NT2/D1 (cell line): ENCODE results near the gene RO60.

ENCODE experiments used
- DNase-seq: peaks from one replicate; pipeline ENCODE4 v3.0.0-alpha.2; 2011; ENCODE audit warnings: low read depth, low spot score
- H3K27me3 ChIP-seq: 2 replicates; pipeline ENCODE4 v1.6.0; 2011; ENCODE audit warnings: mild to moderate bottlenecking; ENCODE audit not compliant: insufficient read length, insufficient read depth
- H3K36me3 ChIP-seq: 2 replicates; pipeline ENCODE4 v1.6.1; 2011; ENCODE audit warnings: mild to moderate bottlenecking, low read length, mixed read lengths; ENCODE audit not compliant: insufficient read depth, insufficient read length
- H3K4me1 ChIP-seq: 2 replicates; pipeline ENCODE4 v1.5.1; 2011; ENCODE audit not compliant: insufficient read depth, insufficient read length
- H3K4me3 ChIP-seq: 2 replicates; pipeline ENCODE4 v1.5.1; 2011; ENCODE audit warnings: low read depth; ENCODE audit not compliant: insufficient read length
- H3K9ac ChIP-seq: 2 replicates; pipeline ENCODE4 v1.6.0; 2011; ENCODE audit warnings: low read depth; ENCODE audit not compliant: insufficient read length
- H3K9me3 ChIP-seq: 2 replicates; pipeline ENCODE4 v1.5.1; 2011; ENCODE audit warnings: mild to moderate bottlenecking, low read length; ENCODE audit not compliant: insufficient read depth
- SUZ12 ChIP-seq: IDR thresholded peaks from 2 replicates; pipeline ENCODE4 v1.6.1; 2011; ENCODE audit not compliant: insufficient read length, insufficient read depth; ENCODE audit errors: extremely low read depth
- YY1 ChIP-seq: IDR thresholded peaks from 2 replicates; pipeline ENCODE4 v1.6.1; 2011; ENCODE audit not compliant: insufficient read length, insufficient read depth
- ZNF274 ChIP-seq: IDR thresholded peaks from 2 replicates; pipeline ENCODE4 v1.6.1; 2011; ENCODE audit warnings: mild to moderate bottlenecking, low read depth, low read length

The RO60 gene

DNA sequence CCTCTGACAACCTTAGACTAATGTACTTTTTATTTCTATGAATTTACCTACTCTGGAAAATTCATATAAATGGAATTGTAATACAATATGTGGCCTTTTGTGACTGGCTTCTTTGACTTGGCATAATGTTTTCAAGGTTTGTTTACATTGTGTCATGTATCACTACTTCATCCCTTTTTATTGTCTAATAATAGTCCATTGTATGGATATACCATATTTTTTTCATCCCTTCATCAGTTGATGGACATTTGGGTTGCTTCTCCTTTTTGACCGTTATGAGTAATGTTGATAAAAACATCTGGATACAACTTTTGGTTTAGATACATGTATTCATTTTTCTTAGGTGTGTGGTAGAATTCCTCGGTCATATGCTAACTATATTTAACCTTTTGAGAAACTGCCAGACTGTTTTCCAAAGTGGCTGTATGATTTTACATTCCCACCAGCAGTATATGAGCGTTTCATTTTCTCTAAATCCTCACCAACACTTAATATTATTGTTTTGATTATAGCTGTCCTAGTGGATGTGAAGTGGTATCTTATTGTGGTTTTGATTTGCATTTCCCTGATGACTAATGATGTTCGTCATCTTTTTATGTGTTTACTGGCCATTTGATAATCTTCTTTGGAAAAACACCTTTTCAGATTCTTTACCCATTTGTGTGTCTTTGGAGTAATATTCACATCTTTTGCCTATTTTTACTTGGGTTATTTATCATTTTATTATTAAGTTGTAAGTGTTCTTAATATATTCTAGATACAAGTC is 3.5 kb downstream of the RO60 start:
- Histone ChIP-seq H3K9me3 (no peaks in the 10 kb centered on the region), H3K27me3 (no peaks in the 10 kb centered on the region), H3K4me1 (no peaks in the 10 kb centered on the region), H3K36me3 (peaks cover 21% of the 10 kb centered on the region), H3K9ac (no peak overlapping the region), H3K4me3 (no peak overlapping the region)
- no peak for TF ChIP-seq YY1
- no peak for TF ChIP-seq SUZ12
- no peak for TF ChIP-seq ZNF274
- DNase-seq = no peak

DNA sequence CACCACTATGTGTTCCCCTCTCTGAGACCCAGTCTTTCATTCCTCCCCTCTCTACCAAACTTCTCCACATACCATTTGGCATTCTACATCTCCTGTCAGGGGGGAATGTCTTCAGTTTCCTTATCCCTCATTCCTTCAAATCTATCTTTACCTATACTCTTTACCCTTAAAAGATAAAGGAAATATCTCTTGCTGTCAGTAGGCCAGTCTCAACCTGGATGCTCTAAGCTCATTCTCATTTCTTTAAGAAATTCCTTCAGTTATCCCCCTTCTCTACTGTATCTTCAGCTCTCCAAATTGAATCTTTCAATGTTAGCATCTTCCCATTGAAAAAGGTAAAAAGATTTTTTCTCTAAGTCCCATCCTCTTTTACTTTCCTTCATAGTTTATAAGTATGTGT is 6.5 kb downstream of the RO60 start:
- H3K27me3 ChIP-seq = no peaks in the 10 kb centered on the region
- H3K4me3 ChIP-seq = no peak overlapping the region
- TF ChIP-seq SUZ12 (no peak), ZNF274 (no peak), YY1 (no peak)
- DNase-seq = no peak
- H3K36me3 ChIP-seq = peaks cover 48% of the 10 kb centered on the region
- H3K9ac ChIP-seq = no peak overlapping the region
- no peaks in the 10 kb centered on the region for H3K9me3 ChIP-seq
- no peaks in the 10 kb centered on the region for H3K4me1 ChIP-seq

DNA sequence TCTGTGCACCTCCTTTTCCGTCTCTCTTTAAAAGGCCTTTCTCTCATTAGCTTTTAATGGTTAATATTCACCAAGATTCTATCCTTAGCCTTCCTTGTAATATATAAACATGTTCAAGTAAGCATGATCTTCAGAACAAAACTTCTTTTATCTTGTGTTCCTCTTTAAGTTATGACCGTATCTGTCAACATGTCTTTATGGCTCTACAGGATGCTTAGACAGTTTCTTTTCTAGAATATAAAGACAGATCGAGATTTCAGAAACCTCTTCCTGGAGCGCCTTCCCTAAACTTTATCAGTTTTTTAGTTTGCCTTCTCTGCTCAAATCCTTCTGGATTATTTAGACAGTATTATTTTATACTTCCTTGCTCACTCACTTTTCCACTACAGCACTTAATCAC is 7.2 kb downstream of the RO60 start:
- no peak overlapping the region for H3K4me3 ChIP-seq
- TF ChIP-seq ZNF274 = no peak
- no peak for TF ChIP-seq SUZ12
- no peak for TF ChIP-seq YY1
- no peak for DNase-seq
- H3K36me3 ChIP-seq = peaks cover 53% of the 10 kb centered on the region
- no peaks in the 10 kb centered on the region for H3K9me3 ChIP-seq
- no peak overlapping the region for H3K9ac ChIP-seq
- no peaks in the 10 kb centered on the region for H3K4me1 ChIP-seq
- H3K27me3 ChIP-seq = no peaks in the 10 kb centered on the region

DNA sequence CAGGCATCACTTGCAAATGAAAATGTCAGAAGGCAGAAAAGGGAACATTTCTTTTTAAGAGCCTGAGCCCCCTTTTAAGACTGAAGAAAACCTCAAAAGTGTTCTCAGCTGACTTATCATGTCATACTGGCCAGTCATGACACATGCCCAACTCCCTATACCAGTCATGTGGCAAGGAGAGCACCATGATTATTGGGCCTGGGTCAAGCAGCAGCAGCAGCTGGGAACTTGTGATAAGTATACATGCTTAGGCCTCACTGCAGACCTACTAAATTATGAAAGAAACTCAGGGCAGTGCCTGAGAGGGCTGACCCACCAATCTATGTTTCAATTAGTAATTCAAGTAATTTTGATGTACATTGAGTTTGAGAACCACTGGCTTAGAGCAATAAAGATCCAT is 8.6 kb downstream of the RO60 start:
- Histone ChIP-seq H3K4me3 (no peak overlapping the region), H3K36me3 (peaks cover 59% of the 10 kb centered on the region), H3K9me3 (0 out of 2 replicates have a peak, but pooled peaks cover 2% of the 10 kb centered on the region), H3K27me3 (no peaks in the 10 kb centered on the region), H3K9ac (no peak overlapping the region), H3K4me1 (no peaks in the 10 kb centered on the region)
- TF ChIP-seq ZNF274 (no peak), SUZ12 (no peak), YY1 (no peak)
- no peak for DNase-seq

DNA sequence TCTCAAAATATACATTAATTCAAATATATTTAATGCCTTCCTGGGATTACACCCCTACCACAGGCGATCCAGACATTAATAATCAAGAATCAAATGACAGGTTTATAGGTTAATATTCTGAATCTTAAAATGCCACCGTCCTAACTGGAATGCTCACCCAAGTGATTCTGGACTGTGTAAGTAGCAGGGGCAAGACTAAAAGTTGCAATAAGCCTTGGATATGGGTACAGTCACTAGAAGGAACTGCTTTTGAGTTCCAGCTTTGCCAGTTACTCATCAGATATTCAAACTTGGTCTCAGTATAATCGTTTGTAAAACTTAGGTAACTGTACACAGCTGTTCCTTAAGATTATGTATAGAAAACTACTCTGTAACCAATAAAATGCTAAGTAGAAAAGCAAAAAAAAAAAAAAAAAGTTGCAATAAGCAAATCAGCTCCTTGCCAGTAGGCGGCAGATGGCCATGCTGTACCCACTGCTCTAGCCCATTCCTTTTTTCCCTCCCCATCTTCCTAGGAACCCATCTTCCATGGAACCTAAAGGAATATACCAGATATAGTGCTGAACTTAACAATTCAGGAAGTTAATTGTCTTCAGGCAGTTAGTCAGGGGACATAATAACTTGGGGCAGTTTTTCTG is 10.5 kb downstream of the RO60 start:
- H3K9me3 ChIP-seq = 0 out of 2 replicates have a peak, but pooled peaks cover 6% of the 10 kb centered on the region
- no peak for DNase-seq
- no peaks in the 10 kb centered on the region for H3K27me3 ChIP-seq
- no peaks in the 10 kb centered on the region for H3K4me1 ChIP-seq
- no peak overlapping the region for H3K9ac ChIP-seq
- peaks cover 51% of the 10 kb centered on the region for H3K36me3 ChIP-seq
- TF ChIP-seq YY1 (no peak), SUZ12 (no peak), ZNF274 (no peak)
- no peak overlapping the region for H3K4me3 ChIP-seq

DNA sequence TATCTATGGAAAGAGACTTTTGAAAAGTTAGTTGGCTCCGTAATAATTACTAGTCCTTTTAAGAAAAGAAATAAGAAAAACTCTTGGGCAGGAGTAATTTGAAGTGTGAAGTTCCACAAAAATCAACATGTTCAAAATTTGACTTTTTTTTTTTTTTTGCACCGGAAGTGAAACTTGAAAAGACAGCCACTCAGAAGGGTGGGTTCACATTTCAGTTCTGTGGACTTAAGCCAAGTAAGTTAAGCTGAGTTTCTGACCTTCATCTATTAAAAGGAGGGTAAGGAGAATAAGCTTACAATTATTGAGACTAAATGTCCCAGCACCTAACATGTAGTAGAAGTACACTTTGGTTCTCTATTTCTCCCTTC is 11.0 kb downstream of the RO60 start:
- Histone ChIP-seq H3K4me3 (no peak overlapping the region), H3K4me1 (no peaks in the 10 kb centered on the region), H3K9ac (no peak overlapping the region), H3K36me3 (peaks cover 53% of the 10 kb centered on the region), H3K27me3 (no peaks in the 10 kb centered on the region), H3K9me3 (0 out of 2 replicates have a peak, but pooled peaks cover 6% of the 10 kb centered on the region)
- TF ChIP-seq ZNF274 = no peak
- no peak for TF ChIP-seq YY1
- TF ChIP-seq SUZ12 = no peak
- DNase-seq = no peak

DNA sequence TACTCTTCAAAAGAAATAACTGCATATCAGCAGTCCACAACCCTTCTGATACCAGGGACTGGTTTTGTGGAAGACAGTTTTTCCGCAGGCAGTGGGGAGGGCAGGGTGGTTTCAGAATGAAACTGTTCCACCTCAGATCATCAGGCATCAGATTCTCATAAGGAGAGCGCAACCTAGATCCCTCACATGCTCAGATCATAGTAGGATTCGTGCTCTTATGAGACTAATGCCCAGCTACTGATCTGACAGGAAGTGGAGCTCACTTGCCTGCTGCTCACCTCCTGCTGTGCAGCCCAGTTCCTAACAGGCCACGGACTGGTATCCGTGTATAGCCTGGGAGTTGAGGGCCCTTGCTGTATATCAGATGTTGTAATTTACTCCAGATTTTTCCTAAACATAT is 11.5 kb downstream of the RO60 start:
- no peaks in the 10 kb centered on the region for H3K4me1 ChIP-seq
- no peak for TF ChIP-seq SUZ12
- TF ChIP-seq ZNF274 = no peak
- TF ChIP-seq YY1 = no peak
- no peak for DNase-seq

More for the DNA sequence above, 11.5 kb downstream of the RO60 start:
- Histone ChIP-seq H3K36me3 (peaks cover 53% of the 10 kb centered on the region), H3K9me3 (0 out of 2 replicates have a peak, but pooled peaks cover 6% of the 10 kb centered on the region), H3K4me3 (no peak overlapping the region), H3K9ac (no peak overlapping the region), H3K27me3 (no peaks in the 10 kb centered on the region)
